Caco-2 (cell line): ENCODE data around the gene HDAC4. TPM values are rescaled to one million over a fixed set of nuclear protein-coding genes. Genes with fewer than 3 reads are reported as not detected.

Source experiments
- BruUV-seq: library from RNA; stranded (reverse); fragments of 400-500 nt; replicated peaks from 2 replicates; lab custom pipeline; 2021; lab: Mats Ljungman, UMichigan
- CTCF ChIA-PET: fragments of 300-600 bp; sonication (Branson Sonifier 250); formaldehyde crosslinking; loops from one replicate; lab custom pipeline; 2022; ENCODE audit warnings: antibody characterized with exemption; lab: Charles Lee
- POLR2A ChIA-PET: fragments of 300-600 bp; sonication (Branson Sonifier 250); formaldehyde crosslinking; loops from one replicate; lab custom pipeline; 2022; ENCODE audit warnings: antibody characterized with exemption; lab: Charles Lee
- DNase-seq, 2 experiments: peaks; one replicate each; pipeline versions ENCODE4 v3.0.0 to v3.0.0-alpha.2; 2020 to 2022
- H3K27me3 ChIP-seq: replicated peaks from 2 replicates; pipeline ENCODE4 v1.6.0; 2011; ENCODE audit warnings: low read length; ENCODE audit not compliant: control insufficient read depth, insufficient read depth
- H3K36me3 ChIP-seq: 2 replicates; pipeline ENCODE4 v1.5.1; 2011; ENCODE audit warnings: low read length; ENCODE audit not compliant: control insufficient read depth, insufficient read depth
- H3K4me1 ChIP-seq: fragments of 250-450 bp; sonication (Bioruptor Pico); 2 replicates; pipeline ENCODE4 v1.5.1; 2020; ENCODE audit warnings: mild to moderate bottlenecking
- H3K4me3 ChIP-seq: 2 replicates; pipeline ENCODE4 v1.5.1; 2011; ENCODE audit warnings: low read depth, mild to moderate bottlenecking, control low read depth, low read length
- H3K9me3 ChIP-seq: fragments of 250-450 bp; sonication (Bioruptor Pico); 2 replicates; pipeline ENCODE4 v1.5.1; 2020; ENCODE audit warnings: mild to moderate bottlenecking, moderate library complexity
- H3K27ac Mint-ChIP-seq: one replicate; pipeline ENCODE4 v1.8.0; 2022; ENCODE audit warnings: mixed read lengths; ENCODE audit not compliant: unreplicated experiment
- H3K27me3 Mint-ChIP-seq: one replicate; pipeline ENCODE4 v1.8.0; 2022; ENCODE audit warnings: mixed read lengths; ENCODE audit not compliant: insufficient read depth, unreplicated experiment
- H3K36me3 Mint-ChIP-seq: one replicate; pipeline ENCODE4 v1.8.0; 2022; ENCODE audit warnings: mild to moderate bottlenecking, mixed read lengths; ENCODE audit not compliant: insufficient read depth, unreplicated experiment
- H3K4me1 Mint-ChIP-seq: one replicate; pipeline ENCODE4 v1.8.0; 2022; ENCODE audit warnings: low read depth, mixed read lengths; ENCODE audit not compliant: unreplicated experiment
- H3K4me3 Mint-ChIP-seq: one replicate; pipeline ENCODE4 v1.8.0; 2022; ENCODE audit warnings: mild to moderate bottlenecking, moderate library complexity, mixed read lengths; ENCODE audit not compliant: unreplicated experiment
- H3K9me3 Mint-ChIP-seq: one replicate; pipeline ENCODE4 v1.8.0; 2022; ENCODE audit warnings: mixed read lengths; ENCODE audit not compliant: unreplicated experiment
- CTCF ChIP-seq, 2 experiments: fragments of 200-600 bp in 1 of 2; IDR thresholded peaks; 1 replicate in 1 of 2; 2 replicates in 1 of 2; pipeline versions ENCODE4 v1.5.1 to v1.8.0; 2011 to 2022; ENCODE audit warnings: antibody characterized with exemption in 1 of 2, control low read depth in 1 of 2, inconsistent platforms in 1 of 2, low read depth in 1 of 2, low read length in 1 of 2, mild to moderate bottlenecking in 1 of 2, moderate library complexity in 1 of 2; ENCODE audit not compliant: insufficient read depth in 1 of 2, severe bottlenecking in 1 of 2, unreplicated experiment in 1 of 2
- intact Hi-C: fragments of 100-400 bp; cut with micrococcal nuclease; formaldehyde crosslinking; loops from one replicate; pipeline ENCODE4 v1.10.0; 2022; ENCODE audit not compliant: unreplicated experiment
- total RNA-seq: library from RNA; stranded (reverse); gene quantifications from 2 replicates; pipeline ENCODE4 v1.2.3, GENCODE V29; 2022

Gene HDAC4
- total RNA-seq, 1 experiment from 2014 or later, result 15.5 TPM

DNA sequence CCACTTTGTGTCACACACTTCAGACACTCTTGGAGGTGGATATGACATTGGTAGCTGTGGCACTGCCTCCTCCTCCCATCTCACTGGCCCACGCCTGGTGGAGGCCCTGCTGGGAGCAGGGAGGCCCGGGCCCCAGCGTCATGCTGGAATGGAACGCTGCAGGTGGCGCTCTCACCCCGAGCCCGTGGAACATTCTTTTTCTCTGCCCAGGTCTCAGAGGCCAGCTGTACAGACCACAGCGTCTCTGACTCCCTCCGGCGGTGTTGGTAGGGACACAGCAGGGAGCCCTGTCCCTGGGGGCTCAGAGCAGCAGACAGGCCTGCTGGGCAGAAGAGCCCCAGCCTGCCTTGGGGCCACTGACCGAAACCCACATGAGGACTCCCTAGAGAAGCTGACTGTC lies 334.9 kb downstream of the HDAC4 start:
- H3K4me3 ChIP-seq, result no peak overlapping the region
- BruUV-seq, result no TSS peak
- H3K36me3 Mint-ChIP-seq, result no peaks in the 10 kb centered on the region
- H3K9me3 ChIP-seq, result no peaks in the 10 kb centered on the region
- H3K4me3 Mint-ChIP-seq, result no peak overlapping the region
- intact Hi-C loops, result no loop called here
- no peak overlapping the region for H3K27ac Mint-ChIP-seq
- H3K9me3 Mint-ChIP-seq, result no peaks in the 10 kb centered on the region
- TF ChIP-seq CTCF (IDR thresholded peaks at IDR 0.05; ENCODE audit: insufficient read depth in 1 of 2, low read depth in 1 of 2, low read length in 1 of 2, severe bottlenecking in 1 of 2, unreplicated experiment in 1 of 2), result no peak
- H3K4me1 ChIP-seq, result no peaks in the 10 kb centered on the region
- H3K4me1 Mint-ChIP-seq, result no peaks in the 10 kb centered on the region
- ChIA-PET CTCF (no interaction called here), POLR2A (no interaction called here)
- no peaks in the 10 kb centered on the region for H3K36me3 ChIP-seq
- no peaks in the 10 kb centered on the region for H3K27me3 ChIP-seq
- DNase-seq, result no peak
- no peaks in the 10 kb centered on the region for H3K27me3 Mint-ChIP-seq

DNA sequence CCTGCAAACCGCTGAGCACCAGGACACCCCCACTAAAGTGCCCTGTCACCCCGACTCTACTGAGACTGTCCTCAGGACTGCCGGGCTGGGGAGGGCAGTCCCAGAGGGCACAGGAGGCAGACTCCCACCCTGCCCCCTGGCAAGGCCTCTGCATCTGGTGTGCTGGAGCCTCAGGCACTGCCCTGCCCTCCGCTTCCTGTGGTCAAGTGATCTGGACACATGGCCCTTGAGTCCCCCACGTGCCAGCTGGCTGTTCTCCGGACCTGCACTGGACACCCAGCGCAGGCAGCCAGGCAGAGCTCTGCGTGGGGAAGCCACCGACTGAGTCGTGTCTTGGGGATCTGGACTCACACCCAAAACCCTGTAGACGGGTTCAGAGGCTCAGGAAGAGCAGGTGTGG lies 335.3 kb downstream of the HDAC4 start:
- ChIA-PET POLR2A (no interaction called here), CTCF (no interaction called here)
- no peaks in the 10 kb centered on the region for H3K9me3 ChIP-seq
- H3K4me1 ChIP-seq, result no peaks in the 10 kb centered on the region
- H3K4me3 ChIP-seq, result no peak overlapping the region
- H3K9me3 Mint-ChIP-seq, result no peaks in the 10 kb centered on the region
- DNase-seq, result no peak
- TF ChIP-seq CTCF (IDR thresholded peaks at IDR 0.05; ENCODE audit: insufficient read depth in 1 of 2, low read depth in 1 of 2, low read length in 1 of 2, severe bottlenecking in 1 of 2, unreplicated experiment in 1 of 2), result no peak
- intact Hi-C loops, result no loop called here
- no peaks in the 10 kb centered on the region for H3K36me3 ChIP-seq
- no peaks in the 10 kb centered on the region for H3K27me3 ChIP-seq
- H3K27ac Mint-ChIP-seq, result no peak overlapping the region
- H3K4me1 Mint-ChIP-seq, result no peaks in the 10 kb centered on the region
- no peaks in the 10 kb centered on the region for H3K27me3 Mint-ChIP-seq
- no peaks in the 10 kb centered on the region for H3K36me3 Mint-ChIP-seq
- H3K4me3 Mint-ChIP-seq, result no peak overlapping the region
- BruUV-seq, result no TSS peak

DNA sequence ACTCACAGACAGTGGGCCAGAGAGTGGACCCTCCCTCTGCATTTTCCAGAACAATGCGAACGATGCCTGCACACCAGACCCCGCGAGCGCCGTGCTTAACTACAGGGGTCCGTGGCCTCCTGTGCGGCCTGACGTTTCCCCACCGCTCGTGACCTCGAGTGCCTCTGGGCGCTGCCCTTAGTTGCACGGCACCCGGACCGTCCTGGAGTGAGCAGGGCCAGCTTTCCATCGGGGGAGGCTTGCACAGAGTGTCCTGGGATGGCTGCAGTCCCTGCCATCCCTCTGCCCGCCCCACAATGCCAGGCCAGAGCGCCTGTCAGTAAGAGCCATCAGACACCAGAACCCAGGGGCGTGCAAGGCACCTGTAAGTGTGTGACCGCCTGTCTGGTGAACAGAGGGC lies 335.9 kb downstream of the HDAC4 start:
- Histone ChIP-seq H3K27me3 (no peaks in the 10 kb centered on the region), H3K4me3 (no peak overlapping the region), H3K4me1 (no peaks in the 10 kb centered on the region), H3K36me3 (no peaks in the 10 kb centered on the region), H3K9me3 (no peaks in the 10 kb centered on the region)
- BruUV-seq, result no TSS peak
- no peak for DNase-seq
- ChIA-PET POLR2A (no interaction called here), CTCF (no interaction called here)
- no peaks in the 10 kb centered on the region for H3K36me3 Mint-ChIP-seq
- H3K4me3 Mint-ChIP-seq, result no peak overlapping the region
- H3K4me1 Mint-ChIP-seq, result no peaks in the 10 kb centered on the region
- no peak overlapping the region for H3K27ac Mint-ChIP-seq
- H3K27me3 Mint-ChIP-seq, result no peaks in the 10 kb centered on the region
- no peak for TF ChIP-seq CTCF (IDR thresholded peaks at IDR 0.05; ENCODE audit: insufficient read depth in 1 of 2, low read depth in 1 of 2, low read length in 1 of 2, severe bottlenecking in 1 of 2, unreplicated experiment in 1 of 2)
- no peaks in the 10 kb centered on the region for H3K9me3 Mint-ChIP-seq
- intact Hi-C loops, result no loop called here
